Esophagus muscularis mucosa (tissue), 4 donors: ENCODE data around the gene TMEM72. TPM values are rescaled to one million over a fixed set of nuclear protein-coding genes. Genes with fewer than 3 reads are reported as not detected.
A peak's percentile ranks its signal among the peaks of the same experiment; 100 is the strongest.

Experiments
- DNase-seq: peaks from one replicate; pipeline ENCODE4 v3.0.0-alpha.2; 2017; ENCODE audit errors: extremely low spot score
- H3K27ac ChIP-seq, 4 donors: fragments of 200-600 bp; sonication (generic); replicated peaks in 1 of 4; 1 replicate in 3 of 4; 2 replicates in 1 of 4; pipeline ENCODE4 v1.5.1; 2016 to 2019; ENCODE audit warnings: mild to moderate bottlenecking in 1 of 4
- H3K27me3 ChIP-seq, 4 donors: fragments of 200-600 bp; sonication (generic); one replicate each; pipeline versions ENCODE4 v1.5.1 to v1.6.0; 2016 to 2019
- H3K36me3 ChIP-seq, 4 donors: fragments of 200-600 bp; sonication (generic); one replicate each; pipeline ENCODE4 v1.5.1; 2016 to 2019
- H3K4me1 ChIP-seq, 4 donors: fragments of 200-600 bp; sonication (generic); one replicate each; pipeline ENCODE4 v1.5.1; 2016 to 2019
- H3K4me3 ChIP-seq, 4 donors: fragments of 200-600 bp; sonication (generic); 1 replicate in 2 of 4; 2 replicates in 2 of 4; pipeline ENCODE4 v1.5.1; 2016 to 2019; ENCODE audit warnings: mild to moderate bottlenecking in 4 of 4, moderate library complexity in 1 of 4
- H3K9me3 ChIP-seq, 4 donors: fragments of 200-600 bp; sonication (generic); 1 replicate in 3 of 4; 2 replicates in 1 of 4; pipeline ENCODE4 v1.5.1; 2016 to 2019
- CTCF ChIP-seq, 3 experiments: fragments of 200-600 bp in 2 of 3; fragments of 450-650 bp in 1 of 3; sonication (generic) in 2 of 3; IDR thresholded peaks; one replicate each; pipeline ENCODE4 v1.5.1; 2017 to 2019; ENCODE audit warnings: antibody characterized with exemption in 3 of 3, mild to moderate bottlenecking in 2 of 3, moderate library complexity in 1 of 3
- EP300 ChIP-seq: sonication (generic); formaldehyde crosslinking; IDR thresholded peaks from one replicate; pipeline ENCODE4 v1.6.1; 2017; ENCODE audit warnings: antibody characterized with exemption
- POLR2A ChIP-seq: fragments of 450-650 bp; IDR thresholded peaks from one replicate; pipeline ENCODE4 v1.6.1; 2017; ENCODE audit warnings: antibody characterized with exemption, moderate library complexity, mild to moderate bottlenecking, low read depth
- POLR2AphosphoS5 ChIP-seq, 2 donors: sonication (generic); formaldehyde crosslinking; IDR thresholded peaks; one replicate each; pipeline ENCODE4 v1.6.1; 2017; ENCODE audit warnings: antibody characterized with exemption in 2 of 2
- WGBS: methylation state at CpG from one replicate; pipeline ENCODE4 v1.1.5; 2018; 5-methylcytosine and 5-hydroxymethylcytosine counted together
- intact Hi-C: fragments of 100-400 bp; cut with DNase I; formaldehyde crosslinking; loops from one replicate; pipeline ENCODE4 v1.15.1; 2023
- total RNA-seq, 4 donors: library from RNA; depleted of rRNA; stranded (reverse); fragments of >200 nt; gene quantifications; one replicate each; pipeline versions ENCODE4 v1.1.0 to v1.2.1, GENCODE V29; 2016

Gene TMEM72
- total RNA-seq, 4 donors from 2014 or later = not detected

- H3K27me3 ChIP-seq = no peaks in the 10 kb centered on the region
- no peak overlapping the region for H3K4me3 ChIP-seq
- peaks cover 15 to 66% (median 32%) of the 10 kb centered on the region in 4 donors for H3K4me1 ChIP-seq
- peak overlapping the region in 1 of 4 donors; percentile 14 for H3K27ac ChIP-seq
- TF ChIP-seq POLR2A (no peak), CTCF (IDR thresholded peaks at IDR 0.05) (no peak), EP300 (no peak), POLR2AphosphoS5 (IDR thresholded peaks at IDR 0.05) (no peak)
- intact Hi-C loops = no loop called here
- no peaks in the 10 kb centered on the region for H3K9me3 ChIP-seq
- no peak for DNase-seq
- WGBS = 27% methylated on average over 2 of the region's 2 CpGs
- peaks cover 0 to 22% (median 4%) of the 10 kb centered on the region in 4 donors for H3K36me3 ChIP-seq
Measured at GRCh38 chr10:44952779-44953231, 41.7 kb downstream of the TMEM72 start.

- DNase-seq = no peak
- intact Hi-C loops = no loop called here
- H3K4me1 ChIP-seq = peaks cover 26 to 62% (median 43%) of the 10 kb centered on the region in 4 donors
Measured at GRCh38 chr10:44954042-44954441, 42.9 kb downstream of the TMEM72 start.

GRCh38 chr10:44954962-44955361, 43.8 kb downstream of the TMEM72 start:
- peaks cover 22 to 53% (median 41%) of the 10 kb centered on the region in 4 donors for H3K4me1 ChIP-seq

More at GRCh38 chr10:44954042-44954441, 42.9 kb downstream of the TMEM72 start:
- no peak overlapping the region for H3K4me3 ChIP-seq
- H3K27ac ChIP-seq = no peak overlapping the region
- TF ChIP-seq POLR2AphosphoS5 (IDR thresholded peaks at IDR 0.05) (no peak), CTCF (IDR thresholded peaks at IDR 0.05) (no peak), POLR2A (no peak), EP300 (no peak)
- H3K36me3 ChIP-seq = peaks cover 0 to 22% (median 4%) of the 10 kb centered on the region in 4 donors
- H3K27me3 ChIP-seq = no peaks in the 10 kb centered on the region
- no peaks in the 10 kb centered on the region for H3K9me3 ChIP-seq

GRCh38 chr10:44955413-44956070, 44.4 kb downstream of the TMEM72 start:
- peak overlapping the region in 3 of 4 donors; percentile 30 to 62 (median 36) for H3K27ac ChIP-seq
- TF ChIP-seq POLR2AphosphoS5 (IDR thresholded peaks at IDR 0.05) = peak; percentile 45 to 51
- no peak for TF ChIP-seq EP300
- peaks cover 24 to 51% (median 41%) of the 10 kb centered on the region in 4 donors for H3K4me1 ChIP-seq
- H3K27me3 ChIP-seq = no peaks in the 10 kb centered on the region
- H3K9me3 ChIP-seq = no peaks in the 10 kb centered on the region
- H3K36me3 ChIP-seq = peaks cover 0 to 22% (median 4%) of the 10 kb centered on the region in 4 donors
- 66% methylated on average over 8 of the region's 8 CpGs for WGBS
- no peak overlapping the region for H3K4me3 ChIP-seq
- DNase-seq = no peak
- intact Hi-C loops = no loop called here

More at GRCh38 chr10:44954962-44955361, 43.8 kb downstream of the TMEM72 start:
- no peak overlapping the region for H3K4me3 ChIP-seq
- no peaks in the 10 kb centered on the region for H3K27me3 ChIP-seq
- peaks cover 0 to 22% (median 4%) of the 10 kb centered on the region in 4 donors for H3K36me3 ChIP-seq
- no peaks in the 10 kb centered on the region for H3K9me3 ChIP-seq
- no peak for DNase-seq
- no peak for TF ChIP-seq POLR2A
- no peak for TF ChIP-seq CTCF (IDR thresholded peaks at IDR 0.05)
- no peak for TF ChIP-seq POLR2AphosphoS5 (IDR thresholded peaks at IDR 0.05)
- TF ChIP-seq EP300 = no peak
- intact Hi-C loops = no loop called here
- peak overlapping the region in 2 of 4 donors; percentile 17 to 36 for H3K27ac ChIP-seq

GRCh38 chr10:44956226-44956625, 45.1 kb downstream of the TMEM72 start:
- WGBS = 92% methylated on average over 4 of the region's 4 CpGs
- Histone ChIP-seq H3K36me3 (peaks cover 0 to 22% (median 4%) of the 10 kb centered on the region in 4 donors), H3K9me3 (no peaks in the 10 kb centered on the region), H3K27ac (peak overlapping the region in 3 of 4 donors; percentile 30 to 62 (median 36)), H3K4me1 (peaks cover 31 to 49% (median 46%) of the 10 kb centered on the region in 4 donors), H3K27me3 (no peaks in the 10 kb centered on the region), H3K4me3 (no peak overlapping the region)
- intact Hi-C loops = no loop called here
- no peak for TF ChIP-seq POLR2AphosphoS5 (IDR thresholded peaks at IDR 0.05)
- no peak for TF ChIP-seq POLR2A
- TF ChIP-seq CTCF (IDR thresholded peaks at IDR 0.05) = no peak
- TF ChIP-seq EP300 = no peak
- DNase-seq = no peak
